HG03575 (cell line): ENCODE data around the gene PCDHGB3.
"Not testable (repeated sequence)": the region's sequence is repeated elsewhere in the genome, so short reads cannot be mapped to it uniquely, and the experiment has no call there.

Experiments
- ATAC-seq: cut with Tn5 transposase; IDR thresholded peaks from one replicate; pipeline ENCODE4 v1.9.1; 2021; ENCODE audit not compliant: unreplicated experiment, insufficient number of reproducible peaks, low FRiP score; ENCODE audit errors: extremely low read depth

Gene PCDHGB3

DNA sequence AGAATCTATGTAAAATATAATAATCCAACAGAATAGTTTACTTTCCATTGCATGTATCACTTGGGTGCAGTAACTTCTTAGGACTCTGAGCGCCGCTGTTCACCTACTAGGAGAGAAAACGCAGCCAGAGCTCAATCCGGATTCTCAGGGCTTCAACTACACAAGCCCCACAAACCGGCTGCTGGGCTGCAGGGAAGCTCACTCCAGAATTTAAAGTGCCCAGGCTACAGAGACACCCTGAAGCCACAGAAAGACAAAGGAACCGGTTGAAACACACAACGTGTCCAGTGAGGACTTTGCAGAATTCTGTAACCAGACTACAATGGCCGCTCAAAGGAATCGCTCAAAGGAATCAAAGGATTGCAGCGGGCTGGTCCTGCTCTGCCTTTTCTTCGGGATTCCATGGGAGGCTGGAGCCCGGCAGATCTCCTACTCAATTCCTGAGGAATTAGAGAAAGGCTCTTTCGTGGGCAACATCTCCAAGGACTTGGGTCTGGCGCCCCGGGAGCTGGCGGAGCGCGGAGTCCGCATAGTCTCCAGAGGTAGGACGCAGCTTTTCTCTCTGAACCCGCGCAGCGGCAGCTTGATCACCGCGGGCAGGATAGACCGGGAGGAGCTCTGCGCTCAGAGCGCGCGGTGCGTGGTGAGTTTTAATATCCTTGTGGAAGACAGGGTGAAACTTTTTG is 43.0 kb downstream of the PCDHGB3 start, which contains the start of gene PCDHGA10:
PCDHGA10 (plus strand) TSS at position 134 of the 686 bp plus-strand sequence; CDS start at position 323, 189 bp downstream.
- ATAC-seq, result no peak

DNA sequence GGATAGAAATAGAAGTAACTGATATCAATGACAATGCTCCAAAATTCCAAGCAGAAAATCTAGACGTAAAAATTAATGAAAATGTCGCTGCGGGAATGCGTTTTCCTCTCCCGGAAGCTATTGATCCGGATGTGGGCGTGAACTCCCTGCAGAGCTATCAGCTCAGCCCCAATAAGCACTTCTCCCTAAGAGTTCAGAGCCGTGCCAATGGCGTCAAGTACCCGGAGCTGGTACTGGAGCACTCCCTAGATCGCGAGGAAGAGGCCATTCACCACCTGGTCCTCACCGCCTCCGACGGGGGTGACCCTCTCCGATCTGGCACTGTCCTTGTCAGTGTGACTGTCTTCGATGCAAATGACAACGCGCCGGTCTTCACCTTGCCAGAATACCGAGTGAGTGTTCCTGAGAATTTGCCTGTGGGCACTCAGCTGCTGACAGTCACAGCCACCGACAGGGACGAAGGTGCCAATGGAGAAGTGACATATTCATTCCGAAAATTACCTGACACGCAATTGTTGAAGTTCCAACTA is 43.6 kb downstream of the PCDHGB3 start:
- no peak for ATAC-seq

DNA sequence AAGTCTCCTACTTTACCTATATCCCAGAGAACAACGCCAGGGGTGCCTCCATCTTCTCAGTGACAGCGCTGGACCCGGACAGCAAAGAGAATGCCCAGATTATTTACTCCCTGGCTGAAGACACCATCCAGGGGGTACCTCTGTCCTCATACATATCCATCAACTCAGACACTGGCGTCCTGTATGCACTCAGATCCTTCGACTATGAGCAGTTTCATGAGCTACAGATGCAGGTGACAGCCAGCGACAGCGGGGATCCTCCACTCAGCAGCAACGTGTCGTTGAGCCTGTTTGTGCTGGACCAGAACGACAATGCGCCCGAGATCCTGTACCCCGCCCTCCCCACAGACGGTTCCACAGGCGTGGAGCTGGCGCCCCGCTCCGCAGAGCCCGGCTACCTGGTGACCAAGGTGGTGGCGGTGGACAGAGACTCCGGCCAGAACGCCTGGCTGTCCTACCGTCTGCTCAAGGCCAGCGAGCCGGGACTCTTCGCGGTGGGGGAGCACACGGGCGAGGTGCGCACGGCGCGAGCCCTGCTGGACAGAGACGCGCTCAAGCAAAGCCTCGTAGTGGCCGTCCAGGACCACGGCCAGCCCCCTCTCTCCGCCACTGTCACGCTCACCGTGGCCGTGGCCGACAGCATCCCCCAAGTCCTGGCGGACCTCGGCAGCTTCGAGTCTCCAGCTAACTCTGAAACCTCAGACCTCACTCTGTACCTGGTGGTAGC is 44.7 kb downstream of the PCDHGB3 start:
- ATAC-seq, result not testable (repeated sequence)

DNA sequence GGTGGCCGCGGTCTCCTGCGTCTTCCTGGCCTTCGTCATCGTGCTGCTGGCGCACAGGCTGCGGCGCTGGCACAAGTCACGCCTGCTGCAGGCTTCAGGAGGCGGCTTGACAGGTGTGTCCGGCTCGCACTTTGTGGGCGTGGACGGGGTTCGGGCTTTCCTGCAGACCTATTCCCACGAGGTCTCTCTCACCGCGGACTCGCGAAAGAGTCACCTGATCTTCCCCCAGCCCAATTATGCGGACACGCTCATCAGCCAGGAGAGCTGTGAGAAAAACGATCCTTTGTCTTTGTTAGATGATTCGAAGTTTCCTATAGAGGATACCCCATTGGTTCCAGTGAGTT is 45.2 kb downstream of the PCDHGB3 start:
- not testable (repeated sequence) for ATAC-seq

DNA sequence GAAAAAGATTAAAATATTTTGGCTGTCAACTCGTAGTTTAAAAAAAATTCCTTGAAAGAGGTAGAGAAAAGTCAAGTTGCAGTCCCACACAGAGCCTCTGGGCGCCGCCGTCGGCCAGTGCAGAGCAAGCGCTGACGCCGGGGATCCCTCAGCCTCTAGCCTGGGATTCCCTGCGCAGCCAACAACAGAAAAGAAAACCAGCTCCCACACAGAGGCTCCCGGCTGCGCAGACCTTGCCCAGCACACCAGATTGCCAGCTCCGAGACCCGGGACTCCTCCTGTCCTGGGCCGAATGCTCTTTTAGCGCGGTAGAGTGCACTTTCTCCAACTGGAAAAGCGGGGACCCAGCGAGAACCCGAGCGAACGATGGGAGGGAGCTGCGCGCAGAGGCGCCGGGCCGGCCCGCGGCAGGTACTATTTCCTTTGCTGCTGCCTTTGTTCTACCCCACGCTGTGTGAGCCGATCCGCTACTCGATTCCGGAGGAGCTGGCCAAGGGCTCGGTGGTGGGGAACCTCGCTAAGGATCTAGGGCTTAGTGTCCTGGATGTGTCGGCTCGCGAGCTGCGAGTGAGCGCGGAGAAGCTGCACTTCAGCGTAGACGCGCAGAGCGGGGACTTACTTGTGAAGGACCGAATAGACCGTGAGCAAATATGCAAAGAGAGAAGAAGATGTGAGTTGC is 47.6 kb downstream of the PCDHGB3 start, which contains the start of gene PCDHGB7:
PCDHGB7 (plus strand) TSS at position 184 of the 679 bp plus-strand sequence; CDS start at position 367, 183 bp downstream.
- ATAC-seq, result not testable (repeated sequence)

DNA sequence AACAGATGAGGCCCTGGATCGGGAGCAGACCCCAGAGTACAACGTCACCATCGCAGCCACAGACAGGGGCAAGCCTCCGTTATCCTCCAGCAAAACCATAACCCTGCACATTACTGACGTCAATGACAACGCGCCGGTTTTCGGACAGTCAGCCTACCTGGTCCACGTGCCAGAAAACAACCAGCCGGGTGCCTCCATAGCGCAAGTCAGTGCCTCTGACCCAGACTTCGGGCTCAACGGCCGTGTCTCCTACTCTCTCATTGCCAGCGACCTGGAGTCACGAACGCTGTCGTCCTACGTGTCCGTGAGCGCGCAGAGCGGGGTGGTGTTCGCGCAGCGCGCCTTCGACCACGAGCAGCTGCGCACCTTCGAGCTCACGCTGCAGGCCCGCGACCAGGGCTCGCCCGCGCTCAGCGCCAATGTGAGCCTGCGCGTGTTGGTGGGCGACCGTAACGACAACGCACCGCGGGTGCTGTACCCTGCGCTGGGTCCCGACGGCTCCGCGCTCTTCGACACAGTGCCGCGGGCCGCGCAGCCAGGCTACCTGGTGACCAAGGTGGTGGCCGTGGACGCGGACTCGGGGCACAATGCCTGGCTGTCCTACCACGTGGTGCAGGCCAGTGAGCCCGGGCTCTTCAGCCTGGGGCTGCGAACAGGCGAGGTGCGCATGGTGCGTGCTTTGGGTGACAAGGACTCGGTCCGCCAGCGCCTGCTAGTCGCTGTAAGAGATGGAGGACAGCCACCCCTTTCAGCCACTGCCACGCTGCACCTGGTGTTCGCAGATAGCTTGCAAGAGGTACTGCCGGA is 49.2 kb downstream of the PCDHGB3 start:
- no peak for ATAC-seq

DNA sequence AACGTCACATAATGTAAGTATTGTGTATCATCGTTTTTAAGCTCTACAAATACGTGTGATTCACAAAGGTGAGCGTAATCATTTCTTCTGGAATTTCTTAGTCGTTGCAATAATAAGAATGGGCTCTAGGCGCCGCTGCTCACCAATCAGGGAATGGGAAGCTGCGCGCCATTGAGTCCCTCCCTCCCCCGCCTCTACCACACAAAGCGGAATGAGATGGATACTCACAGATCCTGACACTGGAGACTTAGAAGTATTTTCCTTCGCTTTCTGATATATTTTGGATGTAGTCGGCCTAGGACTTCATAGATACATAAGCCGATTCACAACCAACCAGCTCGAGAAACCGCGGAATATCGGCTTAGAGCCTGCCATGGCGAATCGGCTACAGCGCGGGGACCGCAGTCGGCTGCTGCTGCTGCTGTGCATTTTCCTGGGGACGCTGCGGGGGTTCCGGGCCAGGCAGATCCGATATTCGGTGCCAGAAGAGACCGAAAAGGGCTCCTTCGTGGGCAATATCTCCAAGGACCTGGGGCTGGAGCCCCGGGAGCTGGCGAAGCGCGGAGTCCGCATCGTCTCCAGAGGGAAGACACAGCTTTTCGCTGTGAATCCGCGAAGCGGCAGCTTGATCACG is 50.9 kb downstream of the PCDHGB3 start, which contains the start of gene PCDHGA11:
PCDHGA11 (plus strand) TSS at position 197 of the 634 bp plus-strand sequence; CDS start at position 374, 177 bp downstream.
- no peak for ATAC-seq

DNA sequence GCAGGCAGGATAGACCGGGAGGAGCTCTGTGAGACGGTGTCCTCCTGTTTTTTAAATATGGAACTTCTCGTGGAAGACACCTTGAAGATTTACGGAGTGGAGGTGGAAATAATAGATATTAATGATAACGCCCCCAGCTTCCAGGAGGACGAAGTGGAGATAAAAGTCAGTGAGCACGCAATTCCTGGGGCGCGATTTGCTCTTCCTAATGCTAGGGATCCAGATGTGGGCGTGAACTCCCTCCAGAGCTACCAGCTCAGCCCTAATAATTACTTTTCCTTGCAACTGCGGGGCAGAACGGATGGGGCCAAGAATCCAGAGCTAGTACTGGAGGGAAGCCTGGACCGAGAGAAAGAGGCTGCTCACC is 51.4 kb downstream of the PCDHGB3 start:
- no peak for ATAC-seq
